Ectodermal cell (in vitro differentiated cells): Measurements from ENCODE around the gene TTC39A. TPM values are rescaled to one million over a fixed set of nuclear protein-coding genes. Genes with fewer than 3 reads are reported as not detected.

Experiments
- H3K27ac ChIP-seq: 2 replicates; pipeline ENCODE4 v1.7.0; 2013; ENCODE audit warnings: mild to moderate bottlenecking, low read depth, low read length; ENCODE audit not compliant: insufficient read depth, poor library complexity, severe bottlenecking
- H3K27me3 ChIP-seq: 2 replicates; pipeline ENCODE4 v1.7.0; 2013; ENCODE audit warnings: mild to moderate bottlenecking, low read length; ENCODE audit not compliant: insufficient read depth, control insufficient read depth, poor library complexity, severe bottlenecking
- H3K36me3 ChIP-seq: one replicate; pipeline ENCODE4 v1.7.0; 2013; ENCODE audit warnings: low read length; ENCODE audit not compliant: control insufficient read depth, insufficient read depth
- H3K4me1 ChIP-seq: one replicate; pipeline ENCODE4 v1.7.0; 2013; ENCODE audit warnings: low read length; ENCODE audit not compliant: control insufficient read depth, insufficient read depth
- H3K4me3 ChIP-seq: 2 replicates; pipeline ENCODE4 v1.7.0; 2013; ENCODE audit warnings: low read depth, low read length, control low read depth; ENCODE audit not compliant: insufficient read depth
- H3K9me3 ChIP-seq: 2 replicates; pipeline ENCODE4 v1.7.0; 2013; ENCODE audit warnings: mild to moderate bottlenecking, low read length, moderate library complexity; ENCODE audit not compliant: control insufficient read depth
- WGBS, 2 experiments: methylation state at CpG; one replicate each; pipeline ENCODE4 v1.1.7; 2013; ENCODE audit warnings: missing lambda C conversion rate in 2 of 2; 5-methylcytosine and 5-hydroxymethylcytosine counted together
- polyA plus RNA-seq, 4 experiments: library from polyadenylated mRNA; stranded (reverse); fragments of 50-300 nt; gene quantifications; one replicate each; pipeline ENCODE4 v1.2.3, GENCODE V29; 2013

Gene TTC39A
- polyA plus RNA-seq (2013, experiment 1 of 4), result 0.72 TPM
- 1.2 TPM for polyA plus RNA-seq (2013, experiment 2 of 4)
- 0.48 TPM for polyA plus RNA-seq (2013, experiment 3 of 4)
- 0.65 TPM for polyA plus RNA-seq (2013, experiment 4 of 4)

DNA sequence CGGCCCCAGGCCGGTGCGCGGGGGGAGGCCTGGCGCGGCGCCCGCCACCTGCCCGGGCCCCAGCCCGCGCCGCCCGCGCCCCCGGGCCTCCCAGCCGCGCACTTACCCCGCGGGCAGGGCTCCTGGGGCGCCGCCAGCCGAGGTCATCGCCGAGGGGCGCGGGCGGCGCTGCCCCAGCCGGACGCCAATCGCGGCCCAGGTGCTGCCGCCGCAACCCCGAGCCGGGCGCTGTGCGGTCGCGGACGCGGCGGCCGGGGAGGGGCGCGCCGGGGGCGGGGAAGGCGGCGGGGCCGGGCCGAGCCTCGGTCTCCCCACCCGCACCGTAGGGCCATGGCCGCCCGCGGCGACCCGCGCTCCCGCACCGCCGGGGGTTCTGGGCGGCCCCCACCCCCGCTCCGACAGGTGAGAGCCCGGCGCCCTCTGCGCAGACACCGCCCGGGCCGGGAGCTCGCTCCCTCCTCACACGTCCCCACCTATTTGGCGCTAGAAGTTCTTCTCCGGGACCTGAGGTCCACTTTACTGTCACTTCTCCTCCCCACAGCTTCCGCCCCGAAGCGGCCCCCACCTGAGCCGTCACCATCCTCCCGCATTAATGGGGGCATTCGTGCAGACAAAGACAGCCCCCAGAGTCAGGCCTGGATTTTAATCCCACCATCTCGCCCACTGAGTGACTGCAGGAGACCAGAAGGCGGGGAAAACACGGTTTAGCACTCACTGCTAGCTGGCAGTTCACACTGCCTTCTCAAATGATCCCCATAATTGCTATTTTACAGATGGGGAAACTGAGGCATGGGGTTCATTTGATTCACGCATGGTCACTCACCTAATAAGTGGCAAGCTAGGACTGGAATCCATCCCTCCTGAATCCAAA lies at the start of gene TTC39A:
TSS of gene TTC39A (minus strand) at position 232 of the 871 bp plus-strand sequence. CDS start at position 147, 85 bp downstream.
- Histone ChIP-seq H3K4me1 (no peaks in the 10 kb centered on the region), H3K9me3 (no peaks in the 10 kb centered on the region), H3K27me3 (peaks cover 25% of the 10 kb centered on the region), H3K4me3 (peak within 1 kb of the TSS; percentile 45), H3K36me3 (no peaks in the 10 kb centered on the region), H3K27ac (no peak within 1 kb of the TSS)
- 2% methylated on average over 87 of the region's 87 CpGs for whole genome bisulfite sequencing, 2 experiments

DNA sequence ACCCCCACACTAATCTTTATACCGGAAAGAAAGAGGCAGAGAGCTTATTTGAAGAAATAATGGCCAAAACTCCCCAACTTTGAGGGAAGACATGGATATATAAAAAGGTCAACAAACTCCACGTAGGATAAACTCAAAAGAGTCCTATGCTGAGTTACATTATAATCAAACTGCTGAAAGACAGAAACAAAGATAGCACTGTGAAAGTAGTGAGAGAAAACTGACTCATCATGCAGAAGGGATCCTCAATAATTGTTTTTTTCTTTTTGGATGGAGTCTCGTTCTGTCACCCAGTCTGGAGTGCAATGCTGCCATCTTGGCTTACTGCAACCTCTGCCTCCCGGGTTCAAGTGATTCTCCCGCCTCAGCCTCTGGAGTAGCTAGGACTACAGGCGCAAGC lies 48.5 kb upstream of the TTC39A start:
- no peaks in the 10 kb centered on the region for H3K27me3 ChIP-seq
- 92 to 94% methylated on average over 5 to 6 of the region's 6 CpGs for WGBS, 2 experiments
- no peaks in the 10 kb centered on the region for H3K4me1 ChIP-seq
- no peaks in the 10 kb centered on the region for H3K36me3 ChIP-seq
- no peaks in the 10 kb centered on the region for H3K9me3 ChIP-seq
- no peak overlapping the region for H3K27ac ChIP-seq
- H3K4me3 ChIP-seq, result no peak overlapping the region

DNA sequence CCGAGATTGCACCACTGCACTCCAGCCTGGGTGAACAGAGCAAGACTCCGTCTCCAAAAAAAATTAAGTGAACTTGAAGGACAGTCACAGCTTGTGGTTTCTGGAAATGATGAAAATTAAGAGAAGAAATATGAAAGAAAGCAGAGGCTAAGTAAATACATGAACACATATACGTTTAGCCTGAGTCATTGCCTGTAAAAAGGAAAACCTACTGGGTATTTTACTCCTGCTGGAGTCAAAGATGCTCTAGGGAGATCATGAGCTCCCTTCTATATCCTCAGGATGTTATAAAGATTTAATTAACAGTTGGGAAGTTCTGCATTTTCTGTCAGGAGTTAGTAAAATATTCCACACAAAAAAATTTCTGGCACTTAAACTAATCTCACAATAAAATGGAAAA lies 43.5 kb upstream of the TTC39A start:
- Histone ChIP-seq H3K9me3 (no peaks in the 10 kb centered on the region), H3K27me3 (no peaks in the 10 kb centered on the region), H3K4me1 (no peaks in the 10 kb centered on the region), H3K36me3 (peaks cover 3% of the 10 kb centered on the region), H3K27ac (no peak overlapping the region), H3K4me3 (no peak overlapping the region)
- WGBS, 2 experiments, result 93 to 94% methylated on average over 3 of the region's 3 CpGs

DNA sequence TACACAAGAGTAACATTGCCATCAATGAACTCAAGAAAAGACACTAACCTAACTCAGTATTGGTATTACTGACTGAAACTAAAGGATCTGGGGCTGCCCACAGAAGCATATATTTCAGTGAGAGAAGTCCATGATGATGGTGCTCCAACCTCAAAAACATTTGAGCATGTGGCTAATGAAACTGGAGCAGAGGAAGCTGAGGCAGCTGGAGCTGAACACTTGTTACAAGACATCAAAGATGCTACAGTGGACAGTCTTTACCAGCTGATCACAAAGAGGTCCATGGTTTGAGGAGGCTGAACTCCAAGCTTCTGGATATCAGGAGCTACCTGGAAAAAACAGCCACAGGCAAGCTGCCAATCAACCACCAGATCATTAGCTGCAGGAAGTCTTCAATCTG lies 42.2 kb upstream of the TTC39A start:
- Histone ChIP-seq H3K4me3 (no peak overlapping the region), H3K27me3 (no peaks in the 10 kb centered on the region), H3K27ac (no peak overlapping the region), H3K36me3 (peaks cover 3% of the 10 kb centered on the region), H3K9me3 (no peaks in the 10 kb centered on the region), H3K4me1 (no peaks in the 10 kb centered on the region)

DNA sequence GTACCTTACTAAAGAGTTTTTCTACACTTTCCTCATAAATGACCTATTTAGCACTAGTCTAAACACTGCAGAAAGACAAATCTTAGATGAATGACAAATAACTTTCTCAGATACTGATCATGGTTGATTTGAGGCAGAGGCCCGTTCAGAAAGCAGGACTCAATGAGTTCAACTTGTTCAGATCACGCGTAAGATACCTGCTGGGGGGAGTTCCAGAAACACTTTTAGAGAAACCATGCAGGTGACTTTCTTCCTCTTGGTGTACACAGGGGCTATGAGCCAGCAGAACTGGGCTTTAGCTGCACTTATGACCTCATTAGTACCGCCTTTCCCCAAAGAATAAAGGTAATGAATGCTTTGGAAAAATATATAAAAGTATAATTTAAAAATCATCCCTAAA lies 38.8 kb upstream of the TTC39A start:
- H3K4me3 ChIP-seq, result no peak overlapping the region
- no peak overlapping the region for H3K27ac ChIP-seq
- H3K36me3 ChIP-seq, result peaks cover 8% of the 10 kb centered on the region
- 89 to 95% methylated on average over 3 to 4 of the region's 4 CpGs for WGBS, 2 experiments
- no peaks in the 10 kb centered on the region for H3K4me1 ChIP-seq
- H3K9me3 ChIP-seq, result no peaks in the 10 kb centered on the region
- no peaks in the 10 kb centered on the region for H3K27me3 ChIP-seq

DNA sequence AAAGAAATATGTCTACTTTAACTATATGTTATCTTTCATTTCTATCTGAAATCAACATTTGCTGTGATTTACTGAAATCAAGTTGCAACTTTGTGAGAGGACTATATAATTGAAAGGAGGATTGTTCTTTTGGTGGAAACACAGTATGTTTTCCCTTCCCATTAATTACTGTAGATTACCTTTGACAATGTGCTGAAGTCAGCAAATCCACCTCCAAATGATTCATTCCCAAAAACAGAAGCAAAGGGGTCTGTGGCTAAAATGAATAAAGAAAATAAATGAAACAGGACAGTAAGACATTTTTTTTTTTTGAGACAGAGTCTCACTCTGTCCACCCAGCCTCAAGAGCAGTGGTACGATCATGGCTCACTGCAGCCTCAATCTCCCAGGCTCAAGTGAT lies 35.4 kb upstream of the TTC39A start:
- 92 to 94% methylated on average over 1 of the region's 1 CpG for WGBS, 2 experiments
- H3K27me3 ChIP-seq, result no peaks in the 10 kb centered on the region
- no peak overlapping the region for H3K4me3 ChIP-seq
- H3K9me3 ChIP-seq, result no peaks in the 10 kb centered on the region
- H3K27ac ChIP-seq, result no peak overlapping the region
- H3K4me1 ChIP-seq, result no peaks in the 10 kb centered on the region
- peaks cover 4% of the 10 kb centered on the region for H3K36me3 ChIP-seq

DNA sequence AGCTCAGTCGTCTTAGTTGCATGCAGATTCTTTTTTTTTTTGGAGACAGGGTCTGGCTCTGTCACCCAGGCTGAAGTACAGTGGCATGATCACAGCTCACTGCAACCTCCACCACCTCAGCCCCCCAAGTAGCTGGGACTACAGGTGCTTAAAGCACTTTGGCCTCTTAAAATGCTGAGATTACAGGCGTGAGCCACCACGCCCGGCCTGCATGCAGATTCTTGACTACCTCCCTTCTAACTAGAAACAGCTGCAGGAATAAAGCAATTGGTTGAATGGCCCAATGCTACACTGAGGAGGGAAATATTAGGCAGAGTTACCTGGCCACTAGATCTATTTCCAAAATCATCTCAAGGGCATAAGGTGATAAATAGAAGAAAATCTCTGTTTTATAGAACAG lies 29.5 kb upstream of the TTC39A start:
- 92 to 96% methylated on average over 4 of the region's 4 CpGs for WGBS, 2 experiments

DNA sequence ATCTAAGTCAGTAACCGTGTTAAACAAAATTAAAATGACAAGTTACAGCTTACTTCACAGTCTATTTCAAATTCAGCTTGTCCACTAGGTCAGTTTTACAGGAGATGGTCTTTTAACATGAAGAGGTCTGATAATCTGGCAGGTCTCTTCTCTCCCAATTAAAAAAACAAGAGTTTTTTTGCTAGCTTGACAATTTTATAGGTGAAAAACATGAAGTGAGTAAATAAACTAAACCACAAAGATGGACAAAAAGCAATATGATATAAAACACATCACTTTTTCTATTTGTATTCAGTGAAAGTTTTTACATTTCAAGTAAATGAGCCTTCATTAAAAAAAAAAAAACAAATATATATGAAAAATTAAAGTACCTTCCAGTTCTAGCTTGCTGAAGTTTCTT lies 25.0 kb upstream of the TTC39A start:
- no peak overlapping the region for H3K4me3 ChIP-seq
- WGBS, 2 experiments, result 91 to 100% methylated on average over 1 of the region's 1 CpG
- H3K4me1 ChIP-seq, result no peaks in the 10 kb centered on the region
- H3K27ac ChIP-seq, result no peak overlapping the region
- H3K9me3 ChIP-seq, result no peaks in the 10 kb centered on the region
- no peaks in the 10 kb centered on the region for H3K36me3 ChIP-seq
- H3K27me3 ChIP-seq, result no peaks in the 10 kb centered on the region

More for the DNA sequence above, 29.5 kb upstream of the TTC39A start:
- Histone ChIP-seq H3K36me3 (peaks cover 3% of the 10 kb centered on the region), H3K27ac (no peak overlapping the region), H3K27me3 (no peaks in the 10 kb centered on the region), H3K4me1 (no peaks in the 10 kb centered on the region), H3K4me3 (no peak overlapping the region), H3K9me3 (no peaks in the 10 kb centered on the region)

DNA sequence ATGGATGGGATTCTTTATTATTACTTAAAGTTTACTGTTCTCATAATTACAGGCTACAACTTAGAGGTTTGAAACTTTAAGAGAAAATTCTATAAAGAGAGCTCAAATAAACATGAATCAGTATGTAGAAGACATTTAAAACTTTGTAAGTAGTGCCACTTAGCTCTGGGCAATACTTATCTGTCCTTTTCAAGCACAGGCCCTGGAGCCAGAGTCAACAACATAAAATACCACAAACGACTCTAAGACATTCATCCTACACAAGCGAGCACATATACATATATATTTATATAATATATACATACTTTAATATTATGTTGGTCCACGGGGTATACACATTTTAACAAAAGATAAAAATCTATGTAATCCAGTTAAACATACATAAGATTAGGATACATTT lies 24.1 kb upstream of the TTC39A start:
- Histone ChIP-seq H3K27ac (no peak overlapping the region), H3K4me1 (no peaks in the 10 kb centered on the region), H3K36me3 (no peaks in the 10 kb centered on the region), H3K9me3 (no peaks in the 10 kb centered on the region), H3K4me3 (no peak overlapping the region), H3K27me3 (no peaks in the 10 kb centered on the region)
- no CpG with 5 or more reads among the region's 3 CpGs for WGBS, 2 experiments

DNA sequence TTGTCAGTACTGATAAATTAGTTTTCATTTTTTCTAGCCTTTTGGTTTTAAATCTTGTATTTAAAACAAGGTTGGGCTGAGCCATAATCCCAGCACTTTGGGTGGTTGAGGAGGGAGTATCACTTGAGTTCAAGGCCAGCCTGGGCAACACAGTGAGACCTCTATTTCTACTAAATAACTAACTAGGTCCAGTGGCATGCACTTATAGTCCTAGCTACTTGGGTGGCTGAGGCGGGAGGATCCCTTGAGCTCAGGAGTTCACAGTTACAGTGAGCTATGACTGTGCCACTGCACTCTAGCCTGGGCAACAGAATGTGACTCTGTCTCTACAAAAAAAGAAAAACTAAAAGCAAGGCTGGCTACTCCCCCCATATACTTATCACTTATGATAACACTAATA lies 21.5 kb upstream of the TTC39A start:
- Histone ChIP-seq H3K4me3 (no peak overlapping the region), H3K9me3 (no peaks in the 10 kb centered on the region), H3K4me1 (no peaks in the 10 kb centered on the region), H3K27ac (no peak overlapping the region), H3K36me3 (no peaks in the 10 kb centered on the region), H3K27me3 (no peaks in the 10 kb centered on the region)
- WGBS, 2 experiments, result 80 to 100% methylated on average over 1 of the region's 1 CpG
